Esophagus squamous epithelium (tissue), 5 donors: Measurements from ENCODE around the gene PEX14. TPM values are rescaled to one million over a fixed set of nuclear protein-coding genes. Genes with fewer than 3 reads are reported as not detected.

Experiments
- DNase-seq: peaks from one replicate; lab custom pipeline; 2025; lab: John Stamatoyannopoulos, UW
- H3K27ac ChIP-seq, 4 donors: fragments of 200-600 bp; sonication (generic); one replicate each; pipeline ENCODE4 v1.5.1; 2016 to 2019; ENCODE audit warnings: mild to moderate bottlenecking in 1 of 4
- H3K27me3 ChIP-seq, 4 donors: fragments of 200-600 bp; sonication (generic); 1 replicate in 3 of 4; 2 replicates in 1 of 4; pipeline versions ENCODE4 v1.5.1 to v1.6.0; 2017 to 2021; ENCODE audit warnings: antibody characterized with exemption in 1 of 4
- H3K36me3 ChIP-seq, 3 donors: fragments of 200-600 bp; sonication (generic); one replicate each; pipeline ENCODE4 v1.5.1; 2016 to 2019
- H3K4me1 ChIP-seq, 3 donors: fragments of 200-600 bp; sonication (generic); one replicate each; pipeline ENCODE4 v1.5.1; 2017 to 2019
- H3K4me3 ChIP-seq, 4 donors: fragments of 200-600 bp; sonication (generic); 1 replicate in 3 of 4; 2 replicates in 1 of 4; pipeline ENCODE4 v1.5.1; 2016 to 2019; ENCODE audit warnings: mild to moderate bottlenecking in 2 of 4, moderate library complexity in 1 of 4
- H3K9me3 ChIP-seq, 3 donors: fragments of 200-600 bp; sonication (generic); one replicate each; pipeline ENCODE4 v1.5.1; 2016 to 2019
- CTCF ChIP-seq, 6 experiments: fragments of 450-650 bp in 4 of 6; fragments of 200-600 bp in 2 of 6; sonication (generic) in 2 of 6; IDR thresholded peaks; one replicate each; pipeline ENCODE4 v1.5.1; 2016 to 2019; ENCODE audit warnings: antibody characterized with exemption in 6 of 6, mild to moderate bottlenecking in 4 of 6, moderate library complexity in 4 of 6
- POLR2A ChIP-seq, 4 donors: fragments of 450-650 bp; IDR thresholded peaks; one replicate each; pipeline ENCODE4 v1.6.1; 2017; ENCODE audit warnings: antibody characterized with exemption in 4 of 4, mild to moderate bottlenecking in 4 of 4, moderate library complexity in 3 of 4
- WGBS, 2 donors: methylation state at CpG; one replicate each; pipeline ENCODE4 v1.1.5; 2018; 5-methylcytosine and 5-hydroxymethylcytosine counted together
- intact Hi-C: fragments of 100-400 bp; cut with DNase I; formaldehyde crosslinking; loops from one replicate; pipeline ENCODE4 v1.15.0; 2022
- total RNA-seq, 4 donors: library from RNA; depleted of rRNA; stranded (reverse); fragments of >200 nt; gene quantifications; one replicate each; pipeline ENCODE4 v1.1.0, GENCODE V29; 2016
- donor health status: DM: yes; HTN: yes; CAD: no.

Gene PEX14
- total RNA-seq, 4 donors from 2014 or later: 9.4 to 22.9 (median 15.2) TPM

GRCh38 chr1:10607228-10607627 lies 132.5 kb downstream of the PEX14 start:
- TF ChIP-seq POLR2A (IDR thresholded peaks at IDR 0.05): no peak
- no peak for TF ChIP-seq CTCF (IDR thresholded peaks at IDR 0.05)

GRCh38 chr1:10608690-10609089 lies 133.9 kb downstream of the PEX14 start:
- no peak for TF ChIP-seq CTCF (IDR thresholded peaks at IDR 0.05)
- no peak for TF ChIP-seq POLR2A (IDR thresholded peaks at IDR 0.05)
- intact Hi-C loops: no loop called here
- Histone ChIP-seq H3K9me3 (no peaks in the 10 kb centered on the region), H3K36me3 (peaks cover 0 to 21% (median 0%) of the 10 kb centered on the region in 3 donors), H3K4me1 (peaks cover 0 to 5% (median 0%) of the 10 kb centered on the region in 3 donors), H3K27me3 (no peaks in the 10 kb centered on the region), H3K4me3 (no peak overlapping the region), H3K27ac (no peak overlapping the region)
- WGBS, 2 donors: 76 to 83% methylated on average over 2 of the region's 2 CpGs
- DNase-seq: no peak

More at GRCh38 chr1:10607228-10607627, 132.5 kb downstream of the PEX14 start:
- peaks cover 0 to 11% (median 0%) of the 10 kb centered on the region in 3 donors for H3K4me1 ChIP-seq
- H3K36me3 ChIP-seq: peaks cover 0 to 9% (median 0%) of the 10 kb centered on the region in 3 donors
- H3K4me3 ChIP-seq: no peak overlapping the region
- H3K27ac ChIP-seq: no peak overlapping the region
- DNase-seq: no peak
- H3K9me3 ChIP-seq: no peaks in the 10 kb centered on the region
- no peaks in the 10 kb centered on the region for H3K27me3 ChIP-seq
- intact Hi-C loops: no loop called here
- 78 to 80% methylated on average over 3 of the region's 3 CpGs for WGBS, 2 donors

- DNase-seq: no peak
- intact Hi-C loops: no loop called here
- Histone ChIP-seq H3K27ac (no peak overlapping the region), H3K27me3 (no peaks in the 10 kb centered on the region), H3K9me3 (no peaks in the 10 kb centered on the region), H3K4me3 (no peak overlapping the region), H3K4me1 (peaks cover 0 to 5% (median 0%) of the 10 kb centered on the region in 3 donors), H3K36me3 (peaks cover 0 to 23% (median 0%) of the 10 kb centered on the region in 3 donors)
- 96 to 98% methylated on average over 6 of the region's 6 CpGs for WGBS, 2 donors
- TF ChIP-seq POLR2A (IDR thresholded peaks at IDR 0.05) (no peak), CTCF (IDR thresholded peaks at IDR 0.05) (no peak)
These were observed 136.3 kb downstream of the PEX14 start for GRCh38 chr1:10610901-10611600.

GRCh38 chr1:10612436-10613160 lies 137.8 kb downstream of the PEX14 start:
- Histone ChIP-seq H3K9me3 (no peaks in the 10 kb centered on the region), H3K27me3 (no peaks in the 10 kb centered on the region), H3K4me1 (peaks cover 0 to 5% (median 0%) of the 10 kb centered on the region in 3 donors), H3K27ac (no peak overlapping the region), H3K4me3 (no peak overlapping the region), H3K36me3 (peaks cover 0 to 35% (median 0%) of the 10 kb centered on the region in 3 donors)
- DNase-seq: no peak
- intact Hi-C loops: no loop called here
- WGBS, 2 donors: 72 to 88% methylated on average over 5 of the region's 12 CpGs
- no peak for TF ChIP-seq POLR2A (IDR thresholded peaks at IDR 0.05)
- no peak for TF ChIP-seq CTCF (IDR thresholded peaks at IDR 0.05)

GRCh38 chr1:10613340-10613739 lies 138.6 kb downstream of the PEX14 start:
- intact Hi-C loops: no loop called here
- DNase-seq: no peak
- no peak for TF ChIP-seq POLR2A (IDR thresholded peaks at IDR 0.05)
- Histone ChIP-seq H3K4me3 (no peak overlapping the region), H3K27ac (no peak overlapping the region), H3K27me3 (no peaks in the 10 kb centered on the region), H3K4me1 (peaks cover 0 to 5% (median 0%) of the 10 kb centered on the region in 3 donors), H3K9me3 (no peaks in the 10 kb centered on the region), H3K36me3 (peaks cover 0 to 39% (median 0%) of the 10 kb centered on the region in 3 donors)
- 91 to 100% methylated on average over 4 to 6 of the region's 10 CpGs for WGBS, 2 donors
